Heart right ventricle (tissue), 16 donors: ENCODE measurements around the gene RAB14. TPM values are rescaled to one million over a fixed set of nuclear protein-coding genes. Genes with fewer than 3 reads are reported as not detected.

Experiments
- ATAC-seq, 8 donors: fragments of 200-7000 bp; cut with Tn5 transposase; one replicate each; pipeline ENCODE4 v1.9.1; 2020; ENCODE audit warnings: mild to moderate bottlenecking in 8 of 8, moderate library complexity in 8 of 8, moderate number of reproducible peaks in 1 of 8
- DNase-seq, 2 donors: peaks; one replicate each; pipeline ENCODE4 v3.0.0-alpha.2; 2020
- H3K27ac ChIP-seq, 10 donors: fragments of 200-600 bp; sonication (generic) in 2 of 10; one replicate each; pipeline versions ENCODE4 v1.5.0 to v1.8.0; 2020 to 2022; ENCODE audit warnings: mild to moderate bottlenecking in 3 of 10
- H3K27me3 ChIP-seq, 7 donors: fragments of 200-600 bp; one replicate each; pipeline ENCODE4 v1.8.0; 2021 to 2022; ENCODE audit warnings: mild to moderate bottlenecking in 2 of 7
- H3K36me3 ChIP-seq, 9 donors: fragments of 200-600 bp; sonication (generic) in 1 of 9; one replicate each; pipeline versions ENCODE4 v1.5.0 to v1.8.0; 2020 to 2022; ENCODE audit warnings: mild to moderate bottlenecking in 2 of 9
- H3K4me1 ChIP-seq, 9 donors: fragments of 200-600 bp; sonication (generic) in 1 of 9; one replicate each; pipeline versions ENCODE4 v1.5.0 to v1.8.0; 2020 to 2022; ENCODE audit warnings: mild to moderate bottlenecking in 4 of 9
- H3K4me3 ChIP-seq, 10 donors: fragments of 200-600 bp; sonication (generic) in 2 of 10; one replicate each; pipeline versions ENCODE4 v1.5.0 to v1.8.0; 2020 to 2022; ENCODE audit warnings: mild to moderate bottlenecking in 7 of 10, moderate library complexity in 2 of 10
- H3K9me3 ChIP-seq, 11 donors: fragments of 200-600 bp in 10 of 11; sonication (generic) in 2 of 11; one replicate each; pipeline versions ENCODE4 v1.5.0 to v1.8.0; 2013 to 2022; ENCODE audit warnings: mild to moderate bottlenecking in 2 of 11, control low read depth in 1 of 11, moderate library complexity in 1 of 11
- CTCF ChIP-seq, 9 donors: fragments of 200-600 bp; sonication (generic) in 2 of 9; IDR thresholded peaks; one replicate each; pipeline versions ENCODE4 v1.5.0 to v1.8.0; 2021 to 2022; ENCODE audit warnings: antibody characterized with exemption in 9 of 9, mild to moderate bottlenecking in 5 of 9, moderate library complexity in 1 of 9
- WGBS, 2 donors: extraction: QIAGEN DNeasy Blood & Tissue Kit; methylation state at CpG; one replicate each; pipeline ENCODE4 v1.1.7; 2013; ENCODE audit warnings: inconsistent platforms in 1 of 2; 5-methylcytosine and 5-hydroxymethylcytosine counted together
- intact Hi-C, 10 donors: fragments of 100-400 bp; cut with DNase I; formaldehyde crosslinking; loops; one replicate each; pipeline versions ENCODE4 v1.11.1 to v1.14.2; 2022
- polyA plus RNA-seq, 2 donors: library from polyadenylated mRNA; stranded (reverse); fragments of 200-250 nt; gene quantifications; one replicate each; pipeline ENCODE4 v1.2.3, GENCODE V29; 2013
- total RNA-seq, 10 donors: library from RNA; stranded (reverse); fragmentation: NEBNext Ultra II Directional in 3 of 10; extraction: Animal tissue kit (Norgen Biotek cat#: 25700) in 3 of 10; gene quantifications; one replicate each; pipeline versions ENCODE4 v1.2.1 to v1.2.4, GENCODE V29; 2021 to 2023
- donor health status: Arrhythmogenic right ventricular cardiomyopathy.
- donor health status: ischemic (EF 13 %, LVEDD 7.1; RV severe dilation, severe dysfunction).
- donor health status: healthy with polysubstance abuse.
- donor health status: DM: no; HTN: yes; CAD: no.
- donor health status: DM: no; HTN: no; CAD: no.
- donor health status: ischemic (EF 25% LVEDD 6.9; RV normal size, moderate dysfunction).
- donor health status: ischemic (EF 25% LVEDD 5.7; RV mildly dilated, moderate dysfunction).
- donor health status: healthy.
- donor health status: DM: yes; HTN: yes; CAD: no.
- donor health status: Ischemic cardiomyopathy.
- donor health status: ischemic (EF 35%, LVEDD 5.7; RV mildly dilated, moderate dysfunction).
- donor health status: nonischemic (EF 11% LVEDD 7.7; RV severe dilation, severe dysfunction).
- donor health status: DM: yes; HTN: yes; CAD: no.
- donor health status: PGD.
- donor health status: ischemic (EF 29% LVEDD 5.4; RV normal size, mild dysfunction).
- donor health status: nonischemic (EF 23%, LVEDD 6.1; RV moderate dilation, normal function).

Gene RAB14
- total and polyA plus RNA-seq, 12 donors = 17.6 to 60.7 (median 51.5) TPM

GRCh38 chr9:121207371-121207940 is 5.8 kb upstream of the RAB14 start:
- intact Hi-C loops = no loop called here
- no peaks in the 10 kb centered on the region for H3K36me3 ChIP-seq
- DNase-seq (no peak), ATAC-seq (no peak)
- H3K9me3 ChIP-seq = peaks cover 0 to 3% (median 0%) of the 10 kb centered on the region in 11 donors
- H3K4me1 ChIP-seq = peaks cover 0 to 15% (median under 1%) of the 10 kb centered on the region in 9 donors
- peak overlapping the region in 1 of 10 donors; percentile 21 for H3K27ac ChIP-seq
- 66 to 73% methylated on average over 2 of the region's 2 CpGs for WGBS, 2 donors
- no peak for TF ChIP-seq CTCF (IDR thresholded peaks at IDR 0.05)
- no peaks in the 10 kb centered on the region for H3K27me3 ChIP-seq
- no peak overlapping the region for H3K4me3 ChIP-seq

- DNase-seq (no peak), ATAC-seq (no peak)
- no peaks in the 10 kb centered on the region for H3K27me3 ChIP-seq
- H3K9me3 ChIP-seq = peaks cover 0 to 3% (median 0%) of the 10 kb centered on the region in 11 donors
- H3K4me1 ChIP-seq = peaks cover 0 to 19% (median 5%) of the 10 kb centered on the region in 9 donors
- peak overlapping the region in 1 of 10 donors; percentile 21 for H3K27ac ChIP-seq
- TF ChIP-seq CTCF (IDR thresholded peaks at IDR 0.05) = no peak
- WGBS, 2 donors = 55% methylated on average over 8 of the region's 8 CpGs
- no peak overlapping the region for H3K4me3 ChIP-seq
- intact Hi-C loops = no loop called here
- H3K36me3 ChIP-seq = no peaks in the 10 kb centered on the region
Observed at GRCh38 chr9:121206516-121207370, 5.1 kb upstream of the RAB14 start.

- no peak overlapping the region for H3K27ac ChIP-seq
- no peak overlapping the region for H3K4me3 ChIP-seq
- no peaks in the 10 kb centered on the region for H3K36me3 ChIP-seq
- DNase-seq (no peak), ATAC-seq (no peak)
- H3K9me3 ChIP-seq = peaks cover 0 to 3% (median 0%) of the 10 kb centered on the region in 11 donors
- TF ChIP-seq CTCF (IDR thresholded peaks at IDR 0.05) = no peak
- intact Hi-C loops = loop anchor here in 1 of 10 donors (5.0 kb wide), 1 partner anchor 73 kb away; no protein-coding TSS in a partner anchor
- H3K27me3 ChIP-seq = no peaks in the 10 kb centered on the region
- peaks cover 0 to 27% (median 16%) of the 10 kb centered on the region in 9 donors for H3K4me1 ChIP-seq
Observed at GRCh38 chr9:121204611-121205010, 2.9 kb upstream of the RAB14 start.

- Histone ChIP-seq H3K27me3 (no peaks in the 10 kb centered on the region), H3K36me3 (no peaks in the 10 kb centered on the region), H3K27ac (no peak overlapping the region), H3K4me3 (no peak overlapping the region), H3K9me3 (peaks cover 0 to 3% (median 0%) of the 10 kb centered on the region in 11 donors), H3K4me1 (peaks cover 0 to 32% (median 21%) of the 10 kb centered on the region in 9 donors)
- intact Hi-C loops = loop anchor here in 1 of 10 donors (5.0 kb wide), 1 partner anchor 73 kb away; no protein-coding TSS in a partner anchor
- no peak for ATAC-seq
- TF ChIP-seq CTCF (IDR thresholded peaks at IDR 0.05) = no peak
- WGBS, 2 donors = 73 to 76% methylated on average over 2 of the region's 2 CpGs
- no peak for DNase-seq
Observed at GRCh38 chr9:121204121-121204520, 2.5 kb upstream of the RAB14 start.
